ENCODE data around the gene CYP27B1.

- TF ChIP-seq CTCF (IDR thresholded peaks at IDR 0.05; ENCODE audit: low read length) (no peak), EZH2 (IDR thresholded peaks at IDR 0.05; ENCODE audit: borderline replicate concordance, low read length) (no peak)
Measured at GRCh38 chr12:57716305-57716704, 50.6 kb downstream of the CYP27B1 start.

Measured in OCI-LY1 (cell line).